ENCODE data around the gene GPC3. TPM values are rescaled to one million over a fixed set of nuclear protein-coding genes. Genes with fewer than 3 reads are reported as not detected.
A peak's percentile ranks its signal among the peaks of the same experiment; 100 is the strongest.

GPC3 gene
- total RNA-seq, 1 donor = not detected

GRCh38 chrX:133793626-133794025 lies 191.8 kb downstream of the GPC3 start:
- Histone ChIP-seq H3K27me3 (ENCODE audit: insufficient read depth, low read length) (peaks cover 3% of the 10 kb centered on the region), H3K4me1 (ENCODE audit: insufficient read depth, low read length) (no peaks in the 10 kb centered on the region), H3K27ac (ENCODE audit: low read depth, low read length) (no peak overlapping the region), H3K36me3 (ENCODE audit: insufficient read depth, low read length) (no peaks in the 10 kb centered on the region), H3K4me2 (ENCODE audit: insufficient read depth, low read length) (no peak overlapping the region), H2AFZ (ENCODE audit: low read length) (no peak overlapping the region), H4K20me1 (ENCODE audit: insufficient read depth, low read length) (no peaks in the 10 kb centered on the region), H3K4me3 (ENCODE audit: insufficient read depth, low read length) (no peak overlapping the region), H3K79me2 (ENCODE audit: insufficient read depth, low read length) (no peaks in the 10 kb centered on the region), H3K9me3 (ENCODE audit: low read depth, low read length) (no peaks in the 10 kb centered on the region)
- TF ChIP-seq CTCF (IDR thresholded peaks at IDR 0.05; ENCODE audit: extremely low read depth, low read depth, low read length) = no peak
- DNase-seq (ENCODE audit: insufficient read length, low spot score, missing footprints) = no peak

- no peaks in the 10 kb centered on the region for H3K9me3 ChIP-seq (ENCODE audit: low read depth, low read length)
- no peaks in the 10 kb centered on the region for H3K36me3 ChIP-seq (ENCODE audit: insufficient read depth, low read length)
- H3K4me1 ChIP-seq (ENCODE audit: insufficient read depth, low read length) = no peaks in the 10 kb centered on the region
- H3K27me3 ChIP-seq (ENCODE audit: insufficient read depth, low read length) = peaks cover 3% of the 10 kb centered on the region
- peak; percentile 100 for TF ChIP-seq CTCF (IDR thresholded peaks at IDR 0.05; ENCODE audit: extremely low read depth, low read depth, low read length)
- no peaks in the 10 kb centered on the region for H4K20me1 ChIP-seq (ENCODE audit: insufficient read depth, low read length)
- no peak overlapping the region for H3K27ac ChIP-seq (ENCODE audit: low read depth, low read length)
- H3K79me2 ChIP-seq (ENCODE audit: insufficient read depth, low read length) = no peaks in the 10 kb centered on the region
- H3K4me2 ChIP-seq (ENCODE audit: insufficient read depth, low read length) = peak overlapping the region; percentile 63
- peak overlapping the region; percentile 39 for H3K4me3 ChIP-seq (ENCODE audit: insufficient read depth, low read length)
- peak; percentile 83 for DNase-seq (ENCODE audit: insufficient read length, low spot score, missing footprints)
- H2AFZ ChIP-seq (ENCODE audit: low read length) = peak overlapping the region; percentile 67
Measured at GRCh38 chrX:133792198-133792953, 193.0 kb downstream of the GPC3 start.

- H3K27ac ChIP-seq (ENCODE audit: low read depth, low read length) = no peak overlapping the region
- no peaks in the 10 kb centered on the region for H3K27me3 ChIP-seq (ENCODE audit: insufficient read depth, low read length)
- TF ChIP-seq CTCF (IDR thresholded peaks at IDR 0.05; ENCODE audit: extremely low read depth, low read depth, low read length) = no peak
- no peak for DNase-seq (ENCODE audit: insufficient read length, low spot score, missing footprints)
- H3K79me2 ChIP-seq (ENCODE audit: insufficient read depth, low read length) = no peaks in the 10 kb centered on the region
- H3K4me1 ChIP-seq (ENCODE audit: insufficient read depth, low read length) = no peaks in the 10 kb centered on the region
- no peak overlapping the region for H3K4me2 ChIP-seq (ENCODE audit: insufficient read depth, low read length)
- H3K36me3 ChIP-seq (ENCODE audit: insufficient read depth, low read length) = no peaks in the 10 kb centered on the region
- no peaks in the 10 kb centered on the region for H3K9me3 ChIP-seq (ENCODE audit: low read depth, low read length)
- no peaks in the 10 kb centered on the region for H4K20me1 ChIP-seq (ENCODE audit: insufficient read depth, low read length)
- H3K4me3 ChIP-seq (ENCODE audit: insufficient read depth, low read length) = no peak overlapping the region
- no peak overlapping the region for H2AFZ ChIP-seq (ENCODE audit: low read length)
Measured at GRCh38 chrX:133789829-133790228, 195.6 kb downstream of the GPC3 start.

GRCh38 chrX:133786382-133786781 lies 199.0 kb downstream of the GPC3 start:
- H2AFZ ChIP-seq (ENCODE audit: low read length) = no peak overlapping the region
- no peaks in the 10 kb centered on the region for H4K20me1 ChIP-seq (ENCODE audit: insufficient read depth, low read length)
- DNase-seq (ENCODE audit: insufficient read length, low spot score, missing footprints) = no peak
- H3K79me2 ChIP-seq (ENCODE audit: insufficient read depth, low read length) = no peaks in the 10 kb centered on the region
- no peaks in the 10 kb centered on the region for H3K4me1 ChIP-seq (ENCODE audit: insufficient read depth, low read length)
- H3K9me3 ChIP-seq (ENCODE audit: low read depth, low read length) = no peaks in the 10 kb centered on the region
- H3K36me3 ChIP-seq (ENCODE audit: insufficient read depth, low read length) = no peaks in the 10 kb centered on the region
- no peak overlapping the region for H3K4me2 ChIP-seq (ENCODE audit: insufficient read depth, low read length)
- no peak overlapping the region for H3K4me3 ChIP-seq (ENCODE audit: insufficient read depth, low read length)
- H3K27me3 ChIP-seq (ENCODE audit: insufficient read depth, low read length) = peaks cover 3% of the 10 kb centered on the region
- H3K27ac ChIP-seq (ENCODE audit: low read depth, low read length) = no peak overlapping the region
- no peak for TF ChIP-seq CTCF (IDR thresholded peaks at IDR 0.05; ENCODE audit: extremely low read depth, low read depth, low read length)

All from osteoblast (primary cell).